ENCODE results near the gene KSR2.

GRCh38 chr12:117674313-117674712 is 294.5 kb downstream of the KSR2 start:
- TF ChIP-seq CTCF (conservative IDR thresholded peaks at IDR 0.05; ENCODE audit: low read depth, low read length): no peak
- no peak for TF ChIP-seq EZH2 (IDR thresholded peaks at IDR 0.05; ENCODE audit: borderline replicate concordance, low read depth, low read length, poor library complexity, severe bottlenecking)

Data from A673 (cell line).